ENCODE results near the gene PARP11.

GRCh38 chr12:3827301-3828000, 45.7 kb downstream of the PARP11 start:
- no peak for TF ChIP-seq CTCF (IDR thresholded peaks at IDR 0.05; ENCODE audit: poor library complexity)
- TF ChIP-seq EZH2 (IDR thresholded peaks at IDR 0.05; ENCODE audit: borderline replicate concordance), result no peak
- no peak for TF ChIP-seq EZH2phosphoT487 (IDR thresholded peaks at IDR 0.05; ENCODE audit: low read depth, severe bottlenecking, unreplicated experiment)

All from hepatocyte (in vitro differentiated cells).